Left lung (tissue), 14 donors: Measurements from ENCODE around the gene CTSL. TPM values are rescaled to one million over a fixed set of nuclear protein-coding genes. Genes with fewer than 3 reads are reported as not detected.

ENCODE experiments used
- ATAC-seq: fragments of 200-7000 bp; cut with Tn5 transposase; one replicate; pipeline ENCODE4 v1.9.1; 2020; ENCODE audit warnings: moderate library complexity
- DNase-seq, 4 donors: peaks; one replicate each; pipeline ENCODE4 v3.0.0-alpha.2; 2013 to 2020
- H3K27ac ChIP-seq, 2 donors: fragments of 200-600 bp; sonication (generic) in 1 of 2; one replicate each; pipeline versions ENCODE4 v1.5.0 to v1.8.0; 2020 to 2021
- H3K27me3 ChIP-seq, 2 donors: fragments of 200-600 bp; sonication (generic) in 1 of 2; one replicate each; pipeline versions ENCODE4 v1.5.0 to v1.8.0; 2020 to 2021
- H3K36me3 ChIP-seq, 2 donors: fragments of 200-600 bp; sonication (generic) in 1 of 2; one replicate each; pipeline versions ENCODE4 v1.5.0 to v1.8.0; 2020 to 2021
- H3K4me1 ChIP-seq, 2 donors: fragments of 200-600 bp; one replicate each; pipeline ENCODE4 v1.8.0; 2021
- H3K4me3 ChIP-seq, 2 donors: fragments of 200-600 bp; sonication (generic) in 1 of 2; one replicate each; pipeline versions ENCODE4 v1.5.0 to v1.8.0; 2020 to 2021; ENCODE audit warnings: mild to moderate bottlenecking in 1 of 2
- H3K9me3 ChIP-seq, 2 donors: fragments of 200-600 bp; sonication (generic) in 1 of 2; one replicate each; pipeline versions ENCODE4 v1.5.0 to v1.8.0; 2020 to 2021
- CTCF ChIP-seq, 2 donors: fragments of 200-600 bp; sonication (generic) in 1 of 2; IDR thresholded peaks; one replicate each; pipeline versions ENCODE4 v1.5.0 to v1.8.0; 2021; ENCODE audit warnings: antibody characterized with exemption in 2 of 2
- intact Hi-C, 2 donors: fragments of 100-400 bp; cut with DNase I; formaldehyde crosslinking; loops; one replicate each; pipeline versions ENCODE4 v1.11.2 to v1.14.2; 2022
- long read RNA-seq, 12 donors: library from polyadenylated mRNA in 2 of 12; unstranded in 2 of 12; transcript quantifications; one replicate each; pipeline ENCODE4 v2.0.0 and lab custom pipeline, GENCODE V29; 2019 to 2026
- polyA plus RNA-seq, 6 donors: library from polyadenylated mRNA; unstranded; fragments of 120-200 nt; gene quantifications; one replicate each; pipeline ENCODE4 v1.2.1, GENCODE V29; 2013; ENCODE audit not compliant: insufficient read length in 6 of 6
- total RNA-seq, 2 donors: library from RNA; stranded (reverse); fragmentation: NEBNext Ultra II Directional; extraction: Animal tissue kit (Norgen Biotek cat#: 25700); gene quantifications; one replicate each; pipeline ENCODE4 v1.2.1, GENCODE V29; 2021
- donor health status: DM: no; HTN: yes; CAD: no.
- donor health status: DM: no; HTN: no; CAD: no.

Gene CTSL
- 100 to 1,000 TPM; 180 to 565 TPM for total RNA-seq
- 10 to 100 TPM; 69.6 to 82.8 (median 73.8) TPM for polyA plus RNA-seq
- long read RNA-seq, donor 1, transcript CTSL-203 (8 exons, 2,177 nt), result major isoform, 12 of 32 reads
- long read RNA-seq, donor 1, transcript CTSL-201 (8 exons, 1,436 nt), result minor isoform, 6 of 32 reads
- long read RNA-seq, donor 1, partial matches to known transcripts, result 6 of 32 reads
- long read RNA-seq, donor 1, other reads (novel, unspliced or antisense), result 7 of 32 reads
- long read RNA-seq, donor 2, transcript CTSL-203 (8 exons, 2,177 nt), result minor isoform, 6 of 45 reads
- long read RNA-seq, donor 2, transcript CTSL-201 (8 exons, 1,436 nt), result major isoform, 10 of 45 reads
- long read RNA-seq, donor 2, partial matches to known transcripts, result 18 of 45 reads
- long read RNA-seq, donor 2, other reads (novel, unspliced or antisense), result 10 of 45 reads
- long read RNA-seq, donor 3, transcript CTSL-203 (8 exons, 2,177 nt), result minor isoform, 6 of 29 reads
- long read RNA-seq, donor 3, transcript CTSL-201 (8 exons, 1,436 nt), result major isoform, 16 of 29 reads
- long read RNA-seq, donor 3, partial matches to known transcripts, result 7 of 29 reads
- long read RNA-seq, donor 3, other reads (novel, unspliced or antisense), result 0 of 29 reads
- long read RNA-seq, donor 4, transcript CTSL-203 (8 exons, 2,177 nt), result minor isoform, 27 of 129 reads
- long read RNA-seq, donor 4, transcript CTSL-201 (8 exons, 1,436 nt), result major isoform, 58 of 129 reads
- long read RNA-seq, donor 4, partial matches to known transcripts, result 11 of 129 reads
- long read RNA-seq, donor 4, other reads (novel, unspliced or antisense), result 33 of 129 reads
- long read RNA-seq, donor 5, transcript CTSL-203 (8 exons, 2,177 nt), result major isoform, 11 of 34 reads
- long read RNA-seq, donor 5, transcript CTSL-201 (8 exons, 1,436 nt), result minor isoform, 9 of 34 reads
- long read RNA-seq, donor 5, partial matches to known transcripts, result 7 of 34 reads
- long read RNA-seq, donor 5, other reads (novel, unspliced or antisense), result 6 of 34 reads
- long read RNA-seq, donor 6, transcript CTSL-203 (8 exons, 2,177 nt), result minor isoform, 5 of 100 reads
- long read RNA-seq, donor 6, transcript CTSL-201 (8 exons, 1,436 nt), result major isoform, 16 of 100 reads
- long read RNA-seq, donor 6, partial matches to known transcripts, result 70 of 100 reads
- long read RNA-seq, donor 6, other reads (novel, unspliced or antisense), result 9 of 100 reads
- long read RNA-seq, donor 7, partial matches to known transcripts, result 0 of 7 reads
- long read RNA-seq, donor 7, other reads (novel, unspliced or antisense), result 0 of 7 reads
- long read RNA-seq, donor 8, transcript CTSL-201 (8 exons, 1,436 nt), result major isoform, 9 of 82 reads
- long read RNA-seq, donor 8, partial matches to known transcripts, result 63 of 82 reads
- long read RNA-seq, donor 8, other reads (novel, unspliced or antisense), result 6 of 82 reads
- long read RNA-seq, donor 9, result 0 reads
- long read RNA-seq, donor 10, transcript CTSL-203 (8 exons, 2,177 nt), result minor isoform, 58 of 282 reads
- long read RNA-seq, donor 10, transcript CTSL-201 (8 exons, 1,436 nt), result major isoform, 150 of 282 reads
- long read RNA-seq, donor 10, partial matches to known transcripts, result 3 of 282 reads
- long read RNA-seq, donor 10, other reads (novel, unspliced or antisense), result 71 of 282 reads
- long read RNA-seq, donor 11, transcript CTSL-203 (8 exons, 2,177 nt), result major isoform, 10 of 107 reads
- long read RNA-seq, donor 11, transcript CTSL-201 (8 exons, 1,436 nt), result minor isoform, 7 of 107 reads
- long read RNA-seq, donor 11, partial matches to known transcripts, result 90 of 107 reads
- long read RNA-seq, donor 11, other reads (novel, unspliced or antisense), result 0 of 107 reads
- long read RNA-seq, donor 12, transcript CTSL-201 (8 exons, 1,436 nt), result major isoform, 12 of 69 reads
- long read RNA-seq, donor 12, transcript CTSL-203 (8 exons, 2,177 nt), result minor isoform, 11 of 69 reads
- long read RNA-seq, donor 12, partial matches to known transcripts, result 46 of 69 reads
- long read RNA-seq, donor 12, other reads (novel, unspliced or antisense), result 0 of 69 reads

- DNase-seq, result peak; percentile 73 to 93 (median 85)
- peak; percentile 95 for ATAC-seq
- intact Hi-C loops, result no loop called here
- H3K27ac ChIP-seq, result peak within 1 kb of the TSS; percentile 91
- H3K4me3 ChIP-seq, result peak within 1 kb of the TSS; percentile 56 to 72
- peaks cover 6 to 33% of the 10 kb centered on the region in 2 donors for H3K4me1 ChIP-seq
- H3K27me3 ChIP-seq, result peaks cover 0 to 21% of the 10 kb centered on the region in 2 donors
- H3K9me3 ChIP-seq, result no peaks in the 10 kb centered on the region
- no peak for TF ChIP-seq CTCF (IDR thresholded peaks at IDR 0.05)
- peaks cover 0 to 37% of the 10 kb centered on the region in 2 donors for H3K36me3 ChIP-seq
These were observed at the start of gene CTSL for GRCh38 chr9:87725900-87726709. Gene CTSL, plus strand, starts transcription at chr9:87726119. Its CDS starts 1,485 bp downstream, at chr9:87727604.

- no peak for DNase-seq
- H3K27me3 ChIP-seq, result no peaks in the 10 kb centered on the region
- intact Hi-C loops, result no loop called here
- H3K27ac ChIP-seq, result no peak overlapping the region
- no peak overlapping the region for H3K4me3 ChIP-seq
- no peak for TF ChIP-seq CTCF (IDR thresholded peaks at IDR 0.05)
- ATAC-seq, result peak; percentile 15
- H3K4me1 ChIP-seq, result peaks cover 0 to 10% of the 10 kb centered on the region in 2 donors
- peaks cover 0 to 21% of the 10 kb centered on the region in 2 donors for H3K36me3 ChIP-seq
- H3K9me3 ChIP-seq, result no peaks in the 10 kb centered on the region
These were observed 48.7 kb upstream of the CTSL start for GRCh38 chr9:87676976-87677775.

GRCh38 chr9:87677776-87678587, 47.9 kb upstream of the CTSL start:
- Histone ChIP-seq H3K4me3 (no peak overlapping the region), H3K27ac (no peak overlapping the region), H3K9me3 (no peaks in the 10 kb centered on the region), H3K27me3 (no peaks in the 10 kb centered on the region), H3K36me3 (peaks cover 0 to 20% of the 10 kb centered on the region in 2 donors), H3K4me1 (peaks cover 0 to 10% of the 10 kb centered on the region in 2 donors)
- ATAC-seq (no peak), DNase-seq (no peak)
- no peak for TF ChIP-seq CTCF (IDR thresholded peaks at IDR 0.05)
- intact Hi-C loops, result no loop called here
